Chondrocyte (in vitro differentiated cells): ENCODE measurements around the gene C3orf18. TPM values are rescaled to one million over a fixed set of nuclear protein-coding genes. Genes with fewer than 3 reads are reported as not detected.

ENCODE experiments used
- DNase-seq: peaks from one replicate; pipeline ENCODE4 v3.0.0; 2021; ENCODE audit warnings: mixed read lengths, low spot score
- H3K27ac Mint-ChIP-seq: one replicate; pipeline ENCODE4 v1.8.0; 2021; ENCODE audit warnings: mild to moderate bottlenecking, moderate library complexity, mixed read lengths; ENCODE audit not compliant: unreplicated experiment
- H3K27me3 Mint-ChIP-seq: 2 replicates; pipeline ENCODE4 v1.8.0; 2021; ENCODE audit warnings: low read depth, mixed read lengths
- H3K36me3 Mint-ChIP-seq: 2 replicates; pipeline ENCODE4 v1.8.0; 2021; ENCODE audit warnings: low read depth, mixed read lengths
- H3K4me1 Mint-ChIP-seq: 2 replicates; pipeline ENCODE4 v1.8.0; 2021; ENCODE audit warnings: low read depth, mild to moderate bottlenecking, mixed read lengths
- H3K4me3 Mint-ChIP-seq: one replicate; pipeline ENCODE4 v1.8.0; 2021; ENCODE audit warnings: mild to moderate bottlenecking, moderate library complexity, mixed read lengths; ENCODE audit not compliant: unreplicated experiment
- H3K9me3 Mint-ChIP-seq: 2 replicates; pipeline ENCODE4 v1.8.0; 2021; ENCODE audit warnings: low read depth, mixed read lengths
- CTCF ChIP-seq: fragments of 200-600 bp; sonication (generic); IDR thresholded peaks from 2 replicates; pipeline ENCODE4 v1.5.0; 2021; ENCODE audit warnings: antibody characterized with exemption, mild to moderate bottlenecking, moderate library complexity
- total RNA-seq: library from RNA; stranded (reverse); gene quantifications from 3 replicates; pipeline ENCODE4 v1.2.1, GENCODE V29; 2021

C3orf18 gene
- total RNA-seq, 1 donor from 2014 or later: 5.8 TPM

GRCh38 chr3:50568947-50569749, 1.6 kb upstream of the C3orf18 start, which contains the start of gene HEMK1:
Gene HEMK1 (plus strand): TSS chr3:50569522. CDS start chr3:50571105, 1,583 bp downstream.
- no peaks in the 10 kb centered on the region for H3K36me3 Mint-ChIP-seq
- H3K27me3 Mint-ChIP-seq: no peaks in the 10 kb centered on the region
- no peaks in the 10 kb centered on the region for H3K9me3 Mint-ChIP-seq
- peak; percentile 98 for DNase-seq
- peaks cover 29% of the 10 kb centered on the region for H3K4me1 Mint-ChIP-seq
- TF ChIP-seq CTCF: peak; percentile 17
- peak within 1 kb of the TSS; percentile 97 for H3K4me3 Mint-ChIP-seq
- peak within 1 kb of the TSS; percentile 97 for H3K27ac Mint-ChIP-seq

GRCh38 chr3:50567011-50567385, 549 bp downstream of the C3orf18 start:
- no peak for DNase-seq
- no peak for TF ChIP-seq CTCF
- H3K4me3 Mint-ChIP-seq: peak overlapping the region; percentile 60
- H3K27ac Mint-ChIP-seq: no peak overlapping the region
- no peaks in the 10 kb centered on the region for H3K36me3 Mint-ChIP-seq
- no peaks in the 10 kb centered on the region for H3K27me3 Mint-ChIP-seq
- H3K4me1 Mint-ChIP-seq: peaks cover 26% of the 10 kb centered on the region
- no peaks in the 10 kb centered on the region for H3K9me3 Mint-ChIP-seq

GRCh38 chr3:50564321-50564720, 3.2 kb downstream of the C3orf18 start:
- H3K27ac Mint-ChIP-seq: no peak overlapping the region
- no peaks in the 10 kb centered on the region for H3K27me3 Mint-ChIP-seq
- DNase-seq: no peak
- no peak overlapping the region for H3K4me3 Mint-ChIP-seq
- no peak for TF ChIP-seq CTCF
- peaks cover 8% of the 10 kb centered on the region for H3K4me1 Mint-ChIP-seq
- no peaks in the 10 kb centered on the region for H3K36me3 Mint-ChIP-seq
- H3K9me3 Mint-ChIP-seq: no peaks in the 10 kb centered on the region

GRCh38 chr3:50563867-50564266, 3.7 kb downstream of the C3orf18 start:
- Mint-ChIP-seq H3K4me3 (no peak overlapping the region), H3K27ac (no peak overlapping the region), H3K4me1 (peaks cover 8% of the 10 kb centered on the region), H3K36me3 (no peaks in the 10 kb centered on the region), H3K27me3 (no peaks in the 10 kb centered on the region), H3K9me3 (no peaks in the 10 kb centered on the region)
- DNase-seq: no peak
- no peak for TF ChIP-seq CTCF

- DNase-seq: no peak
- Mint-ChIP-seq H3K27ac (no peak overlapping the region), H3K36me3 (no peaks in the 10 kb centered on the region), H3K9me3 (no peaks in the 10 kb centered on the region), H3K4me3 (no peak overlapping the region), H3K27me3 (no peaks in the 10 kb centered on the region), H3K4me1 (peaks cover 2% of the 10 kb centered on the region)
- TF ChIP-seq CTCF: no peak
These were observed 4.7 kb downstream of the C3orf18 start for GRCh38 chr3:50562861-50563260.
